NCI-H146 (cell line): Measurements from ENCODE around the gene NUDT6.

ENCODE experiments used
- DNase-seq: peaks from one replicate; lab custom pipeline; 2025; lab: John Stamatoyannopoulos, UW

Gene NUDT6

DNA sequence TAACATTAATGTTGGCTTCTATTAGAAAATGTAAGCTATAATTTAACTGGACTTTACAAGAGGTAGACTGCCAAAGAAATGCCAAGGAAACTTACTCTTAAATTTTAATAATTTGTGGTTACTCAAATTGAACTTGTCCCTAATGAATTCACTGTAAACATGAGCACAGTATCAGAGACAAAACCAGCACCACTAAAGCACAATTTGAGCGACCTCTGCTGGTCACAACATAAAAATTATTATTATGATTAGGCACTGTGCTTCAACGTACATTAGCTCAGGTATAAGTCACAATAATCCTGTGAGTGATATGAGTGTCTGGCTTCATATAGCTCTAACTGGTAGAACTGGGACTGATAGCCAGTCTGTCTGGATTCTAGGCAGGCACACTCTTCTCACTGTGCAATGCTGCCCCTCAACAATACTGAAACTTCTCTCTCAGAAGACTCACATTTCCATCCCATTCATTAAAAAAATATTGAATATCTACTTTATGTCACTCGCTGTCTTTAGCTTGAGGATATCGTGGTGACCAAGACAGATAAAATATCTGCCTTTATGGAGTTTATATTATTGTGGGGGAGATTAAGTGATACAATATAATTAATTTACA, 8.0 kb downstream of the NUDT6 start:
- no peak for DNase-seq

DNA sequence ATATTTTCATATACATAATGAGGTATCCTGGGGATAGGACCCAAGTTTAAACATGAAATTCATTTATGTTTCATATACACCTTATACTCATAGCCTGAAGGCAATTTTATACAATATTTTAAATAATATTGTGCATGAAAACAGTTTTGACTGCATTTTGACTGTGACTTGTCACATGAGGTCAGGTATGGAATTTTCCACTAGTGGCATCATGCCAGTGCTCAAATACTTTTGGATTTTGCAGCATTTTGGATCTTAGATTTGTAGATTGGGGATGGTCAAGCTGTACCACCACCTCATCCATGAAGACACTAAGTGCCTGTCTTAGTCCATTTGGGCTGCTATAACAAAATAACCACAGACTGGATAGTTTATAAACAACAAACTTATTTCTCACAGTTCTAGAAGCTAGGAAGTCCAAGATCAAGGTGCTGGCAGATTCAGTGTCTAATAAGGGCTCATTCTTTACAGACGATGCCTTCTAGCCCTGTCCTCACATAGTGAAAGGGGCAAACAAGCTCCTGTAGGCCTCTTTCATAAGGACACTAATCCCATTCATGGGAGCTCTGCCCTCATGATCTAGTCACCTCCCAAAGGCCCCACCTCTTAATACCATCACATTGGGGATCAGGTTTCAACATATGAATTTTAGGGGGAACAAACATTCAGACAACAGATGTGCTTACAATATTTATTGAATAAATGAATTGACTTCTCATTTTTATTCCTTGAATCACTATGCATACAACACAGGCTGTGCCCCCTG, 9.4 kb downstream of the NUDT6 start:
- no peak for DNase-seq

DNA sequence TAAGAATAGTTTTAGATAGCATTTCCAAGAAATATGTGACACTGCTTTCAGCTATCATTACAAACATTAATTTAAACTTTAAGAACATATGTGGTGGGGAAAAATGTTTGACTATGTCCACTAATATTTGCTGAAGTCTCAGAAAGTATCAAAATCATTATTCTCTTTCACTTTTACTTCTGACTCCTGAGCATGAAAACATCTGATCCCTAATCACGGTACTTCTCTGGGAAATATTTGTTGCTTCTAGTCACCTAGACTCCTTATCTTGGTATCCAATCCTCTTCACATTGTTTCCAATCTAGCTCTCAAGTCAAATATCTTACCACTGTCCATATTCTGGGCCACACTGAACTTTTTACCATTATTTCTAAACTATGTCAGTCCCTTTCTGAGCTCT, 10.8 kb downstream of the NUDT6 start:
- no peak for DNase-seq

DNA sequence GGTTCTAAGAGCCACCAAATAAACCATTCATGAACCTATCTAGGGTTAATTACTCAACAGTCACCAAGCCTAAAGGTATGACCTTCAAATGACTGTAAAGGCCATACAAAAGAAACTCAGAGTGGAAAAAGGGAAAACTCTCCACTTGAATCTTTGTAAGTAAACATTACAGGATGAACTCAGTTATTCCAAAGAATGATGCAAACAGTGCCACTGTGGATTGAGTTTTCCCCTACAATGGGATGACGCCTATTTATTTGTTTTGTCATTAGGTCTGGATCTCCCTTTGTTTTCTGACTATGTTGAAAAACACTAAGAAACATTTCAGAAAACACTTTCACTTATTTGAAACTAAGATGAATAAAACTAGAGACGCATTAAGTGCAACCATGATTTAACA, 12.7 kb downstream of the NUDT6 start:
- no peak for DNase-seq

DNA sequence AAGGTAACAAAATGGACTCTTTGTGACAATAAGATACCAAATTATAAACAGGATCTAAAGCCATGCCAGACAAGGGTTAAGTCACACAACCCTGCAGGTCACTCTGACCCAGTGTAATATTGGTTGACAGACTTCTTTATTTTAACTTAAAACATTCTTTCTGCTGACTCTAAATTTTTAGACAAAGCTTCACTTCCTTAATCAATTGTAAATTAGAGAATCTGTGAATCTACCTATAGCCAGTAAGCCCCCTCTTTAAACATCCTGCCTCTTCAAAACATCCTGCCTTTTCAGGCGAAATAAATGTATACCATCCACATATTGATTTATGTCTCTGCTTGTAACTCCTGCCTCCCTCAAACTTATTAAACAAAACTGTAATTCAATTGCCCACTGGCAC, 14.2 kb downstream of the NUDT6 start:
- DNase-seq = no peak

DNA sequence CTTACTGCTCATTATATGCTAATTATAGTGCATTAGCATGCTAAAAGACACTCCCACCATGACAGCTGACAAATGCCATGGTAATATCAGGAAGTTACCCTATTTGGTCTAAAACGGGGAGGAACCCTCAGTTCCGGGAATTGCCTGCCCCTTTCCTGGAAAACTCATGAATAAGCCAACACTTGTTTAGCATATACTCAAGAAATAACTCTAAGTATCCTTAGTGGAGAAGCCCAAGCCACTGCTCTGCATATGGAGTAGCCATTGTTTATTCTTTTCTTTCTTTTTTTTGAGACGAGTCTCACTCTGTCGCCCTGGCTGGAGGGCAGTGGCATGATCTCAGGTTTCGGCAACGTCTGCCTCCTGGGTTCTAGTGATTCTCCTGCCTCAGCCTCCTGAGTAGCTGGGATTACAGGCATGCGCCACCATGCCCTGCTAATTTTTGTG, 15.5 kb downstream of the NUDT6 start:
- DNase-seq = no peak

DNA sequence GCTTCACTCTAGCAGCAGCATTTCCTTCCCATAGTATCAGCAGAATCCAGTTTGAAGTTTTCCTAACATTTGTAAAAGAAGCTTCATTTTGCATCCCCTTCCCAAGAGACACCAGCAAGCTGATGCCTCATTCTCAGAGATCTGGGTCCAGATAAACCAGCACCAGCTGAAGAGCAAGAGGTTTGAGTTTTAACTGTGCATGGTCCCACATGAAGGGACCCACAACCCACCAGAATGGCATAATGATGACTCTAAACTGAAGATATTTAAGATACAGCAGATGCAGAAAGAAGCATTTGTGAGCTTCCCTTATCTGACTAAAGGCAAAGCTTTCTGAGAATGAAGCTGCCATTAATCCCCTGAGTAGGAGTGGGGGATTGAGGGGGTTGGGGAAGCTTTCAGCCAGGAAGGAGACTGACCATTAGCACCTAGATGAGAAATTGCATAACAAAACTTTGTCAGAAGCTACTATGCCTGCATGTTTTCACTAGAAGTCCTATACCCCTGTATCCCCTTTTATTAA, 18.6 kb downstream of the NUDT6 start:
- DNase-seq = no peak

DNA sequence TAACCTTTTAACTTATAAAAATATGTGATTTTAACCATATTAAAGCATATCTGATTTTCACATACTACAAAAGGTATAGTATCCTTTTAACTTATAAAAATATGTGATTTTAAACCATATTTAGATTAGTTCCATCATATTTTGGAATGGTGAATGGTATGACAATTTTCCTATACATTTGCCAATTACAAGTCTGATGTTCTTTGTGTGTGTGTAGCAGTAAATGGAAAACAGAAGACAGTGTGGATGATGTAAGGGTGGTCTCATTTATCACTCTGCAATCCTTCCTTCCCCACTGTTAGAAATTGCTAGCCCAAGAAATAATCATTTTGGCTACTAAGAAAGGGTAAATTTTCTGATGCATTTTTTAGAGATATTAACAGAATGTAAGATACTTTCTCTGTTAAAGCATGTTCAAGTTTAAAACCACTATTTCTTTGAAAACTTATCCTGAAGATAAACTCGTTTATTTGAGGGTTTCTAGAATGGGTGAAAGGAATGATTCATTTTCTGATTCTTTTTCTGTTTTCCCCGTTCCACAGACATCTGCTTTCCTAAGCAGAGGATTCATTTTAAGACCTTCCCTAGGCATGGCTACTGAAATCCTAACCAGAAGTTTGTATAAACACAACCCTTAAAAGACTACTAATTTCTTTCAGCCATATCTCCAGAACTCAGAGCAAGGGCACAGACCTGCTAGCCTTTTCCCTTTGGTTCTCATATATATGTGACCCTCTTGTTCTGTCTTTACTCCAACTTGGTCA, 21.0 kb downstream of the NUDT6 start:
- DNase-seq = no peak

DNA sequence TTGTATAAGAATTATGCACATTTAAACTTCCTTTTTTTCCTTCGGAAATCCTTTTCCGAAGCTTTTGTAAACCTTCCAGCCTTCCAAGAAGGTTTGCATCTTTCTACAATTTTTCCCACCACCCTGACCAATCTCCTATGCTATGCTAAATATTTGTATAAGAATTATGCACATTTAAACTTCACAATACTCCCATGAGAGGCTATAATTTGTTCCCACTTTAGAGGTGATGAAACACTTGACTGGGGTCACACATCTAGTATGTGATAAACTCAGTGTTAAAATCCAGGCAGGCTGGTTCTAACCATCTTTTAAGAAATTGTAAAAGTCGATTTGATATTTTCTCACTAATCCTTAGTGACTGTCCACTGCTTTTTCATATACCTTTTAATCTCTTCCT, 22.1 kb downstream of the NUDT6 start:
- no peak for DNase-seq

DNA sequence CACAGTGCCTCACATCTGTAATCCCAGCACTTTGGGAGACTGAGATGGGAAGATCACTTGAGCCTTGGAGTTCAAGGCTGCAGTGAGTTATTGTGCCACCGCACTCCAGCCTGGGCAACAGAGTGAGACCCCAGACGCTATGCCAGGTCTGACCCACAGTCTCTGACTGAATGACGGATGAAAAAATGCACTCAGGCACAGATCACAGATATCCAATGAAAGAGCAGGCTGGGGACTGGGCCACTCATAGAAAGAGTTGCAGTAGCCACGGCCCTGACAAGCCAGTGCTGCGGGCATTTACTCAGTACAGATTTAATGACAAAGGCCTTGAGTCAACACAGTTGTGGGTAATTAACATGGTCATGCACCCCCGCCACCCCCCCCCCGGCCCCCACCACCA, 22.7 kb downstream of the NUDT6 start:
- DNase-seq = no peak

DNA sequence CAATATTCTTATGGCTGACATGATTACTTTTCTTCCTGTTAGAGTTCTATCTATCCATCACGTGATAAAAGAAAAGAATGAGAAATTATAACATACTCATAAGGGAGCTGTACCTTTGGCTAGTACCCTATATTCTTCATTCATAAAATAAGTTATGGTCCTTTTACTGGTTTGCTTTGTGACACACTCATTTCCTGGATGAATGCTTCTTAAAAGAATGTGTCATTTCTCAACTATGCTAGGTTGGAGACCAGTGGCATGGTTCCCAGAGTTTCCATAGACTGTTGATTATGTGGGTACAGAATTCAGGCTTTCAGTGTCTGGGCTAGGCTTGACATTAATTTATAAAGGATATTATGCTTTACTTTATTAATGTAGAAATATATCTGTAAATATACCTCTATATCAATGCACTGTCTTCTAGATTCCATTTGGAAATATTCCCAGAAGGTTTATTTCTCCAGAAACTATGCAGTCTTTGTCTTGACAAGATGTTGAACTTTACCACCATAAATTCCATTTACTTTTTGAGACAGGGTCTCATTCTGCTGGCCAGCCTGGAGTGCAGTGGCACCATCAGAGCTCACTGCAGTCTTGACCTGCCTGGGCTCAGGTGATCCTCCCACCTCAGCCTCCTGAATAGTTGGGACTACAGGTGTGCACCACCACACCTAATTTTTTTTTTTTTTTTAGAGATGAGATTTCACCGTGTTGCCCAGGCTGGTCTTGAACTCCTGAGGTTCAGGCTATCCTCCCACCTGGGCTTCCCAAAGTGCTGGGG, 23.8 kb downstream of the NUDT6 start:
- no peak for DNase-seq

DNA sequence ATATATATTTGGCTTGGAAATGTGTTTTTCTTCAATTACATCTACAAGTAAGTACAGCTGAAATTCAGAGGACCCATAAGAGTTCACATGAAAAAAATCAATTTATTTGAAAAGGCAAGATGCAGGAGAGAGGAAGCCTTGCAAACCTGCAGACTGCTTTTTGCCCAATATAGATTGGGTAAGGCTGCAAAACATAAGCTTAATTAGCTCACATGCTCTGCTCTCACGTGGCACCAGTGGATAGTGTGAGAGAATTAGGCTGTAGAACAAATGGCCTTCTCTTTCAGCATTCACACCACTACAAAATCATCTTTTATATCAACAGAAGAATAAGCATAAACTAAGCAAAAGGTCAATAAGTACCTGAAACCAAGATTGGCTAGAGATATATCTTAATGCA, 26.1 kb downstream of the NUDT6 start:
- DNase-seq = no peak

DNA sequence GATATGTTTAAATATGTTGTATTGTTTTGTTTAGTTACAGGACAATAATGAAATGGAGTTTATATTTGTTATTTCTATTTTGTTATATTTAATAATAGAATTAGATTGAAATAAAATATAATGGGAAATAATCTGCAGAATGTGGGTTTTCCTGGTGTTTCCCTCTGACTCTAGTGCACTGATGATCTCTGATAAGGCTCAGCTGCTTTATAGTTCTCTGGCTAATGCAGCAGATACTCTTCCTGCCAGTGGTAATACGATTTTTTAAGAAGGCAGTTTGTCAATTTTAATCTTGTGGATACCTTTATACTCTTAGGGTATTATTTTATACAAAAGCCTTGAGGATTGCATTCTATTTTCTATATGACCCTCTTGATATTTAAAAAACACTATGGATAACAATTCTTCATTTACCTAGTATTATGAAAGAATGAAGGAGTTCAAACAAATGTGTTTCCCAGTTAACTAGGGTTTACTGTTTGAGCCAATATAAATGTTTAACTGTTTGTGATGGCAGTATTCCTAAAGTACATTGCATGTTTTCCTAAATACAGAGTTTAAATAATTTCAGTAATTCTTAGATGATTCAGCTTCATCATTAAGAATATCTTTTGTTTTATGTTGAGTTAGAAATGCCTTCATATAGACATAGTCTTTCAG, 26.9 kb downstream of the NUDT6 start:
- no peak for DNase-seq

DNA sequence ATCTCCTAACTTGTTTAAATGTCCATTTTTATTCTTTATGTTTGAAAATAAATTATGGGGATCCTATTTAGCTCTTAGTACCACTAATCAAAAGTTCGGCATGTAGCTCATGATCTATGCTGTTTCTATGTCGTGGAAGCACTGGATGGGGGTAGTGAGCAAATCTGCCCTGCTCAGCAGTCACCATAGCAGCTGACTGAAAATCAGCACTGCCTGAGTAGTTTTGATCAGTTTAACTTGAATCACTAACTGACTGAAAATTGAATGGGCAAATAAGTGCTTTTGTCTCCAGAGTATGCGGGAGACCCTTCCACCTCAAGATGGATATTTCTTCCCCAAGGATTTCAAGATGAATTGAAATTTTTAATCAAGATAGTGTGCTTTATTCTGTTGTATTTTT, 27.6 kb downstream of the NUDT6 start:
- no peak for DNase-seq

DNA sequence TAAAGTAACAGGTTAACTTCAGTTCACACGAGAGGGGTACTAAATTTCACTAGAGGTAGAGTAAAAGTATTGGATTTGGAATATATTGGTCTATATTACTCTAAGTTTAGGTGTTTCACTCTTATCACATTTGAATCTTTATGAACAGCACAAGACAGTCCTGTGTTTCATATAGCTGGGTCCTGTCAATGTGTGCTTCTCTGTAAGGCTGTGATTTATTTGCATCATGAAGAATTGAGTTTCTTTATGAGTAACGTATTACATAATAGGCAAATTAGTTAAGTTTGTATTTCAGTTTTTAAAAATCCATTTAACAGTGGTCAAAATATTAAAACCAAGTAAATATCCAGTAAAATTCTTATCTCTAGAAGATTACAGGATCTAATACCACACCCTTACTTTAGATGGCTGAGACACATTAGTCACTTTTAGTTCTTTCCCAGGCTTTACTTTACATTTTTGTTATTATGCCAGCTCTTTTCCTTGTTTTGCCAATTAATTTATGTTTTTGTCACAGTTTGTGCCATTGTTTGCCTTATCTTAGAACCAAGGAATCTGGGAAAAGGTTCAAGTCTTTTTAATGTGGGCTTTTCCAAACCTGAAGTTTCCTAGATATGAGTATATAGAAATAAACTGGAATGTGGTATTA, 32.1 kb downstream of the NUDT6 start:
- no peak for DNase-seq

DNA sequence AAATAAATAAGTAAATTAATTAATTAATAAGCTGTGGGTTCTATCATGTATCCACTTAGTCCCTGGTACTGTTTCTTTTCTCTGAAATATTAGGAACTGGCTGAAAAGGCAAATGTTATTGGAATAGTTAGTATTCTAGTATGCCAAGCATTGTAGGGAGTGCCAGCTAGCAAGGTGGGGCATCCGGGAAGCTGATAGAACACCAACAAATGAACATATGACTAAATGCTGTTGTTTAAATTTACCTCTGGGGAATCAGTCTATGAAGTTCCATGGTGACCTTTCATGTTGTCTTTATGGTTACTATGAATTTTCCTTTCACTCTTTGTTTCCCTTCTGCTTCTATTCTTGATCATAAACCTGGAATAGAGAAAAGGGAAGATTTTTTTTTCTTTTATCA, 32.7 kb downstream of the NUDT6 start:
- DNase-seq = no peak

DNA sequence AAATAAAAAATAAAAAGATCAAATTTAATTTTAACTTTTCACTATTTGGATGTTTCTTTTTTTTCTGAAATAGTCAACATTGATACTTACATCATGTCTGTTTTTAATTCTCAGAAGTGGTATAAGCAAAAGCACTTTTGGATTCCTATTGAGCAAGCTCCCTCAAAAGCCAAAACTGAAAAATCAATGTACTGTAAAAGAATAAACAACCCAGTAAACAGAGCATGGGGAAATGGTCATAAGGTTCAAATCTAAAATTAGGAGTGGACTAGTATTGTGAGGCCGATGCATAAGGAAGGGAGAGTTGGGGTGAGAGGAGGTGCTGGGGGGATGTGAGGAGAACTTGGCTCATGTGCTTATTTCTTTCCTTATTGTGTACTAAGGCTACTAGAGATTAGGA, 37.9 kb downstream of the NUDT6 start:
- no peak for DNase-seq

DNA sequence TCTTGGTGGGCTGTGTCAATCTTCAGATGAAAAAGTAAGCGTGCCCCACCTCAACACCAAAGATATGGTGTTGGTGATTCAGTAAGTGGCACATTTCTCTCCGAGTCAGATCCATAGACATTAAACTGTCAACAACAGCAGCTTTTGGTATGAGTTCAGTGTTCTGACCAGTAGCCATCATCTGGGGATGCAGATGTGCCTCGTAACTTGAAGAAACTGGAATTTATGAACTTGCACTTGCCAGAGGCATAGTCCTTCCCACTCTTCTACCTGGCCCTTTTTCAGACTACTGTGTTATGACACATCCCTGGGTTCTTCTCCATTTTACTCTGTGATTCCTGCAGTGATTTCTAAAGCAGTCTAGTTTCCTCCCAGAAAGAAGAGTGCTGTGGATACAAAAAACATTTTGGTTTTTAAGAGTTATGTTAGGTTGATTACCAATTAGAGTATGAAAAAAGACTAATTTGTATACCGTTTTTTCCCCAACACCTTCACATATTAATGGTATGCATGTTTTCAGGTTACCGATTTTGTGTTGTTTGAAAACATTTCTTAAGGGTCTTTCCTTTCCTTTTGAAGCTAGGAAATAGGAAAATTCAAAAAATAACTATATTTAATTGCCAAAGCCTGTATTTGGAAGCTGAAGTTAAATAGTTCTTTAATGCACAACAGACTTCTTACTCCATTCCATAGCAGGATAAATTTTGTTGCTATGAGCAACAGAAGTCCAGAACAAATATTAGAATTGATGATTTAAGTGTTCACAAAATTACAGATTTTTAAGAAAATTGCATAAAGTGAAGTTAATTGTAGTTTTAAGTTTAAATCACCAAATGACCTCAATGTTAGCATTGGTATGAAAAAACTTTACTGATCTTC, 39.3 kb downstream of the NUDT6 start:
- DNase-seq = no peak

DNA sequence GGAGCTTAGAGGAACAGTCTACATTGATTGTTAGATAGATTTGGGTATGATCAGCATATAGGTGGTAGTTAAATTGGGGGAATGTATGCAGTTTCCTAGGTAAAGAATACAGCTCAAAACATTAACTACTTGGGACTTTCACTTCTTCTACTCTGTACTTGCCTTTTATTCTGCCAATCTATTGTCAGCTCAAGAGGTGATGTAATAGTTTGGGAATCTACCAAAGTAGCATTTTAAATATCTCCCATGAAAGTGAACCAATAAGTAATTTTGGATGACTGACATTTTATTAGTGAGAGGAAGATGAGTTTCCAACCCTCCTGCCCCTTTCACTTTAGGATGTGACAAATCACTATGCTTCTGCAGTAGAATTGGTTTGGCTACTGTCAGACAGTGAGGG, 43.4 kb downstream of the NUDT6 start:
- DNase-seq = no peak

DNA sequence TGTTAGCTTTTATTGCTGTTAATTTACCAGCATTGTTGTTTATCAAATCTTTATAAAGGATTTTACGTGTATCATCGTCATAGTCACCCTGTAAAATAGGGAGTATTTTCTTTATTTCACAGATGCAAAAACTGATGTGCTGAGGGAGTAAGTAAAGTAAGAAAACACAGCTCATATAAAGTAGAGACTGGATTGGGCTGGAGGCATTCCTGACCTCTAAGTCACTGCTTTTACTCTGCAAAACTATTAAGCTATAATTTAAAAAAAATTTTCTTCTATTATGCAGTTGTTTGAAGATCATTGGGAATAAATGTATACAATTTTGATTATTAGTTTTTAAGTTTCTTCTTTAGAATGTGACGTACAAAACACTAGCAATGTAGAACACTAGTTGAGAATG, 45.9 kb downstream of the NUDT6 start:
- DNase-seq = no peak
